Neural cell (in vitro differentiated cells): ENCODE measurements around the gene ACOX3. TPM values are rescaled to one million over a fixed set of nuclear protein-coding genes. Genes with fewer than 3 reads are reported as not detected.
A peak's percentile ranks its signal among the peaks of the same experiment; 100 is the strongest.

Experiments used
- H2AFZ ChIP-seq: fragments of 200-600, 300-800 bp; sonication (generic), shearing (Covaris generic); 2 replicates; pipeline ENCODE4 v1.6.0; 2014; ENCODE audit warnings: low read depth, mild to moderate bottlenecking, antibody characterized with exemption, low read length, moderate library complexity
- H3F3A ChIP-seq: fragments of 200-600 bp; shearing (Covaris generic); 2 replicates; pipeline ENCODE4 v1.6.1; 2016; ENCODE audit warnings: mild to moderate bottlenecking, moderate library complexity, mixed read lengths, antibody characterized with exemption, low read length; ENCODE audit not compliant: insufficient read depth, poor library complexity, severe bottlenecking
- H3K27ac ChIP-seq: fragments of 200-600, 300-800 bp; sonication (generic), shearing (Covaris generic); 2 replicates; pipeline ENCODE4 v1.5.1; 2014; ENCODE audit warnings: mild to moderate bottlenecking, low read length, moderate library complexity
- H3K27me3 ChIP-seq: fragments of 300-800, 200-600 bp; sonication (generic), shearing (Covaris generic); 2 replicates; pipeline ENCODE4 v1.6.0; 2014; ENCODE audit warnings: mild to moderate bottlenecking, low read depth, low read length, moderate library complexity; ENCODE audit not compliant: insufficient read depth
- H3K36me3 ChIP-seq: fragments of 300-800, 200-600 bp; sonication (generic), shearing (Covaris generic); 2 replicates; pipeline ENCODE4 v1.5.1; 2014; ENCODE audit warnings: mild to moderate bottlenecking, antibody characterized with exemption, low read length, moderate library complexity; ENCODE audit not compliant: insufficient read depth
- H3K4me2 ChIP-seq: fragments of 300-800, 200-600 bp; sonication (generic), shearing (Covaris generic); 2 replicates; pipeline ENCODE4 v1.6.0; 2014; ENCODE audit warnings: mild to moderate bottlenecking, low read length
- H3K4me3 ChIP-seq: fragments of 300-800, 200-600 bp; sonication (generic), shearing (Covaris generic); 2 replicates; pipeline ENCODE4 v1.5.1; 2014; ENCODE audit warnings: mild to moderate bottlenecking, low read length, moderate library complexity
- H3K79me2 ChIP-seq: fragments of 200-600 bp; shearing (Covaris generic); replicated peaks from 2 replicates; pipeline ENCODE4 v1.6.0; 2014; ENCODE audit warnings: mild to moderate bottlenecking, low read length, moderate library complexity; ENCODE audit not compliant: insufficient read depth
- H3K9ac ChIP-seq: fragments of 300-800, 200-600 bp; sonication (generic), shearing (Covaris generic); 2 replicates; pipeline ENCODE4 v1.6.1; 2016; ENCODE audit warnings: mild to moderate bottlenecking, low read length, mixed read lengths
- H3K9me2 ChIP-seq: fragments of 200-600 bp; shearing (Covaris generic); 2 replicates; pipeline ENCODE4 v1.6.1; 2016; ENCODE audit warnings: mild to moderate bottlenecking, low read length, mixed read lengths; ENCODE audit not compliant: insufficient read depth
- H3K9me3 ChIP-seq: fragments of 200-600, 300-800 bp; sonication (generic), shearing (Covaris generic); 2 replicates; pipeline ENCODE4 v1.6.1; 2016; ENCODE audit warnings: mild to moderate bottlenecking, mixed run types, low read length, moderate library complexity, mixed read lengths
- H4K20me1 ChIP-seq: fragments of 200-600 bp; shearing (Covaris generic); 2 replicates; pipeline ENCODE4 v1.6.1; 2016; ENCODE audit warnings: mild to moderate bottlenecking, mixed run types; ENCODE audit not compliant: insufficient read depth
- EP300 ChIP-seq: fragments of 450-650 bp; conservative IDR thresholded peaks from 2 replicates; pipeline ENCODE4 v1.6.1; 2014; ENCODE audit warnings: antibody characterized with exemption, mild to moderate bottlenecking, moderate library complexity; ENCODE audit not compliant: poor library complexity, severe bottlenecking
- EZH2 ChIP-seq: fragments of 200-600, 300-800 bp; shearing (Covaris generic), sonication (generic); IDR thresholded peaks from 2 replicates; pipeline ENCODE4 v1.6.1; 2014; ENCODE audit warnings: antibody characterized with exemption, low read length, borderline replicate concordance, mild to moderate bottlenecking; ENCODE audit not compliant: insufficient read depth, poor library complexity, severe bottlenecking
- MXI1 ChIP-seq: fragments of 450-650 bp; conservative IDR thresholded peaks from 2 replicates; pipeline ENCODE4 v1.6.1; 2014; ENCODE audit warnings: antibody characterized with exemption, mild to moderate bottlenecking; ENCODE audit not compliant: poor library complexity, severe bottlenecking
- POLR2AphosphoS5 ChIP-seq: IDR thresholded peaks from 2 replicates; pipeline ENCODE4 v1.6.1; 2012
- RAD21 ChIP-seq: fragments of 450-650 bp; conservative IDR thresholded peaks from 2 replicates; pipeline ENCODE4 v1.6.1; 2014; ENCODE audit warnings: antibody characterized with exemption, mild to moderate bottlenecking, moderate library complexity
- SMC3 ChIP-seq: fragments of 450-650 bp; conservative IDR thresholded peaks from 2 replicates; pipeline ENCODE4 v1.6.1; 2014; ENCODE audit warnings: antibody characterized with exemption, mild to moderate bottlenecking, moderate library complexity; ENCODE audit not compliant: poor library complexity
- TAF1 ChIP-seq: IDR thresholded peaks from 2 replicates; pipeline ENCODE4 v1.6.1; 2012; ENCODE audit warnings: low read depth
- polyA plus RNA-seq: library from polyadenylated mRNA; depleted of rRNA; stranded (reverse); fragments of >200 nt; gene quantifications from 2 replicates; pipeline ENCODE4 v1.2.3, GENCODE V29; 2014
- TF ChIP-seq, protein P1 (sequence below): IDR thresholded peaks from 2 replicates; pipeline ENCODE4 v1.6.1; 2012; ENCODE audit warnings: borderline replicate concordance
- TF ChIP-seq, protein P2 (sequence below): fragments of 450-650 bp; IDR thresholded peaks from 2 replicates; pipeline ENCODE4 v1.5.1; 2014; ENCODE audit warnings: antibody characterized with exemption, mild to moderate bottlenecking, moderate library complexity; ENCODE audit not compliant: poor library complexity, severe bottlenecking

ACOX3 gene
- polyA plus RNA-seq, 1 donor from 2014 or later = 13.2 TPM

DNA sequence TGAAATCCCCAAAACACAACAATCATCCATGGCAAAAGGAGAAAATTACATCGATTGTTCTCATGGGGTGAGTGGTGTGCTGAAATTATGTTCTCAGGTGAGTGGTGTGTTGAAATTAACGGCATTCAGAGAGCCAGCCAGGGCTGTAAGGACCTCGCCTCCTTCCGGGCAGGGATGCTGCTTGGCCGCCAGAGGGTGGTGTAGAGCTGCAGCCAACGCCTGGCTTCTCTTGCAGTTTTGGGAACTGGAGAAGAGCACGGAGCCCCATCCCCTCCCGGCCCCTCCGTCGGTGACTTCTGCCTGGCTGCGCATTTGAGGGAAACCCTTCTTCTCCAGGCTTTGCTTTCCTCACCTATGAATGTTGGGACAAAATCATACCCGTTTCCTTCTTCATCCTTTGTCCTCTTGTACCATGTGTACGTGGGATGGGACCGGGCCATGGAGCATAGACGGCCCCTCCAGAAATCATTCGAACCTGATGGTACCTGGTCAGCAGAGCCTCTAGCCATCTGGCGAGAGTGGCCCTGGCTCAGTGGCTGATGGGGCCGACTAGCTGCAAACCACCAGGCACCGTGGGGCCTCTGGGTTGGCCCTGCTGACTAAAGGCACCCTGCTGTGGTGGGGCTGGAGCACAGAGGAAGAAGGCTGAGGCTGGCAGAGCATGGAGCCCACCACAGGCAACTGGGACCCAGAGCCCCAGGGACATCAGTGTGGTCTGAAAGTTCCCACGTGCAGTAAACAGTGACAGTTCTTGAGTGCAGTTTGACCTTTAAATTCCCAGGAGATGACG, 28.4 kb upstream of the ACOX3 start:
- no peak overlapping the region for H3K9ac ChIP-seq
- peaks cover 1% of the 10 kb centered on the region for H3K36me3 ChIP-seq
- no peak for TF ChIP-seq EZH2
- TF ChIP-seq, protein P1, sequence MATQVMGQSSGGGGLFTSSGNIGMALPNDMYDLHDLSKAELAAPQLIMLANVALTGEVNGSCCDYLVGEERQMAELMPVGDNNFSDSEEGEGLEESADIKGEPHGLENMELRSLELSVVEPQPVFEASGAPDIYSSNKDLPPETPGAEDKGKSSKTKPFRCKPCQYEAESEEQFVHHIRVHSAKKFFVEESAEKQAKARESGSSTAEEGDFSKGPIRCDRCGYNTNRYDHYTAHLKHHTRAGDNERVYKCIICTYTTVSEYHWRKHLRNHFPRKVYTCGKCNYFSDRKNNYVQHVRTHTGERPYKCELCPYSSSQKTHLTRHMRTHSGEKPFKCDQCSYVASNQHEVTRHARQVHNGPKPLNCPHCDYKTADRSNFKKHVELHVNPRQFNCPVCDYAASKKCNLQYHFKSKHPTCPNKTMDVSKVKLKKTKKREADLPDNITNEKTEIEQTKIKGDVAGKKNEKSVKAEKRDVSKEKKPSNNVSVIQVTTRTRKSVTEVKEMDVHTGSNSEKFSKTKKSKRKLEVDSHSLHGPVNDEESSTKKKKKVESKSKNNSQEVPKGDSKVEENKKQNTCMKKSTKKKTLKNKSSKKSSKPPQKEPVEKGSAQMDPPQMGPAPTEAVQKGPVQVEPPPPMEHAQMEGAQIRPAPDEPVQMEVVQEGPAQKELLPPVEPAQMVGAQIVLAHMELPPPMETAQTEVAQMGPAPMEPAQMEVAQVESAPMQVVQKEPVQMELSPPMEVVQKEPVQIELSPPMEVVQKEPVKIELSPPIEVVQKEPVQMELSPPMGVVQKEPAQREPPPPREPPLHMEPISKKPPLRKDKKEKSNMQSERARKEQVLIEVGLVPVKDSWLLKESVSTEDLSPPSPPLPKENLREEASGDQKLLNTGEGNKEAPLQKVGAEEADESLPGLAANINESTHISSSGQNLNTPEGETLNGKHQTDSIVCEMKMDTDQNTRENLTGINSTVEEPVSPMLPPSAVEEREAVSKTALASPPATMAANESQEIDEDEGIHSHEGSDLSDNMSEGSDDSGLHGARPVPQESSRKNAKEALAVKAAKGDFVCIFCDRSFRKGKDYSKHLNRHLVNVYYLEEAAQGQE = no peak
- TF ChIP-seq MXI1 = no peak
- no peak for TF ChIP-seq POLR2AphosphoS5
- TF ChIP-seq RAD21 = peak; percentile 71
- TF ChIP-seq, protein P2, sequence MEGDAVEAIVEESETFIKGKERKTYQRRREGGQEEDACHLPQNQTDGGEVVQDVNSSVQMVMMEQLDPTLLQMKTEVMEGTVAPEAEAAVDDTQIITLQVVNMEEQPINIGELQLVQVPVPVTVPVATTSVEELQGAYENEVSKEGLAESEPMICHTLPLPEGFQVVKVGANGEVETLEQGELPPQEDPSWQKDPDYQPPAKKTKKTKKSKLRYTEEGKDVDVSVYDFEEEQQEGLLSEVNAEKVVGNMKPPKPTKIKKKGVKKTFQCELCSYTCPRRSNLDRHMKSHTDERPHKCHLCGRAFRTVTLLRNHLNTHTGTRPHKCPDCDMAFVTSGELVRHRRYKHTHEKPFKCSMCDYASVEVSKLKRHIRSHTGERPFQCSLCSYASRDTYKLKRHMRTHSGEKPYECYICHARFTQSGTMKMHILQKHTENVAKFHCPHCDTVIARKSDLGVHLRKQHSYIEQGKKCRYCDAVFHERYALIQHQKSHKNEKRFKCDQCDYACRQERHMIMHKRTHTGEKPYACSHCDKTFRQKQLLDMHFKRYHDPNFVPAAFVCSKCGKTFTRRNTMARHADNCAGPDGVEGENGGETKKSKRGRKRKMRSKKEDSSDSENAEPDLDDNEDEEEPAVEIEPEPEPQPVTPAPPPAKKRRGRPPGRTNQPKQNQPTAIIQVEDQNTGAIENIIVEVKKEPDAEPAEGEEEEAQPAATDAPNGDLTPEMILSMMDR = peak; percentile 75
- no peak for TF ChIP-seq TAF1
- peak; percentile 81 for TF ChIP-seq SMC3
- TF ChIP-seq EP300 = no peak
- H3K79me2 ChIP-seq = no peaks in the 10 kb centered on the region
- H2AFZ ChIP-seq = no peak overlapping the region
- no peak overlapping the region for H3K27ac ChIP-seq
- H3K9me2 ChIP-seq = no peaks in the 10 kb centered on the region
- no peak overlapping the region for H3K4me3 ChIP-seq
- H4K20me1 ChIP-seq = no peaks in the 10 kb centered on the region
- H3F3A ChIP-seq = no peaks in the 10 kb centered on the region
- no peaks in the 10 kb centered on the region for H3K27me3 ChIP-seq
- no peaks in the 10 kb centered on the region for H3K9me3 ChIP-seq
- no peak overlapping the region for H3K4me2 ChIP-seq

DNA sequence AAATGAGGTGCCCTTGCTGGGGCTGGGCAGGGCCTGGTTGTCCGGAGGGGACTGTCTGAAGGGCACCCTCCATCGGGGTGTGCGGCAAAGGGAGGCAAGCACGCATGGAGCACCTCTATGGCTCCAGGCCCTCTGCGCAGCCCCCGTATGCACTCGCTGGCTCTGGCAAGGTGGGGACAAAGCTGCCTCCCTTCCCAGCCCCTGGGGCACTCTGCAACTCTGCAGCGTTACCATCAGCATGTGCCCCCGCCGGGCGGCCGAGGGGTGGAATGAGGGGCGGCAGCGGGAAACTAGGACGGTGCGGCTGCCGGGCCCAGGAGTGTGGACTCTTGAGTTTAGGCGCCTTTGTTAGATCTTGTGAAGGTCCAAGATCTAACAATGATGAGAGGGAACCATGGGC, 26.5 kb upstream of the ACOX3 start:
- peaks cover 5% of the 10 kb centered on the region for H3K36me3 ChIP-seq
- no peak overlapping the region for H3K4me3 ChIP-seq
- H3F3A ChIP-seq = no peaks in the 10 kb centered on the region
- H3K27ac ChIP-seq = no peak overlapping the region
- no peaks in the 10 kb centered on the region for H3K9me2 ChIP-seq
- H3K27me3 ChIP-seq = no peaks in the 10 kb centered on the region
- no peak overlapping the region for H3K4me2 ChIP-seq
- H3K9me3 ChIP-seq = no peaks in the 10 kb centered on the region
- H4K20me1 ChIP-seq = no peaks in the 10 kb centered on the region
- H3K79me2 ChIP-seq = no peaks in the 10 kb centered on the region
- H3K9ac ChIP-seq = no peak overlapping the region
- TF ChIP-seq TAF1 (no peak), POLR2AphosphoS5 (no peak), MXI1 (no peak), EP300 (no peak), EZH2 (no peak), SMC3 (no peak), RAD21 (no peak)
- TF ChIP-seq, protein P2 = no peak
- TF ChIP-seq, protein P1 = no peak
- no peak overlapping the region for H2AFZ ChIP-seq
